Measurements from ENCODE around the gene FAM107B.

- TF ChIP-seq, protein P1, sequence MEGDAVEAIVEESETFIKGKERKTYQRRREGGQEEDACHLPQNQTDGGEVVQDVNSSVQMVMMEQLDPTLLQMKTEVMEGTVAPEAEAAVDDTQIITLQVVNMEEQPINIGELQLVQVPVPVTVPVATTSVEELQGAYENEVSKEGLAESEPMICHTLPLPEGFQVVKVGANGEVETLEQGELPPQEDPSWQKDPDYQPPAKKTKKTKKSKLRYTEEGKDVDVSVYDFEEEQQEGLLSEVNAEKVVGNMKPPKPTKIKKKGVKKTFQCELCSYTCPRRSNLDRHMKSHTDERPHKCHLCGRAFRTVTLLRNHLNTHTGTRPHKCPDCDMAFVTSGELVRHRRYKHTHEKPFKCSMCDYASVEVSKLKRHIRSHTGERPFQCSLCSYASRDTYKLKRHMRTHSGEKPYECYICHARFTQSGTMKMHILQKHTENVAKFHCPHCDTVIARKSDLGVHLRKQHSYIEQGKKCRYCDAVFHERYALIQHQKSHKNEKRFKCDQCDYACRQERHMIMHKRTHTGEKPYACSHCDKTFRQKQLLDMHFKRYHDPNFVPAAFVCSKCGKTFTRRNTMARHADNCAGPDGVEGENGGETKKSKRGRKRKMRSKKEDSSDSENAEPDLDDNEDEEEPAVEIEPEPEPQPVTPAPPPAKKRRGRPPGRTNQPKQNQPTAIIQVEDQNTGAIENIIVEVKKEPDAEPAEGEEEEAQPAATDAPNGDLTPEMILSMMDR (conservative IDR thresholded peaks at IDR 0.05; ENCODE audit: low read depth, low read length): no peak
- no peak for TF ChIP-seq EZH2 (IDR thresholded peaks at IDR 0.05; ENCODE audit: borderline replicate concordance, low read depth, low read length, poor library complexity, severe bottlenecking)
Observed at GRCh38 chr10:14606633-14607032, 168.1 kb downstream of the FAM107B start.
